SU-DHL-6 (cell line): ENCODE data around the gene YAF2.
"Not testable (repeated sequence)": the region's sequence is repeated elsewhere in the genome, so short reads cannot be mapped to it uniquely, and the experiment has no call there.

Experiments used
- H2AFZ ChIP-seq: fragments of 200-600 bp; sonication (generic); 2 replicates; pipeline ENCODE4 v1.6.1; 2014; ENCODE audit warnings: low read depth, mild to moderate bottlenecking, moderate library complexity, mixed read lengths, antibody characterized with exemption, low read length; ENCODE audit not compliant: severe bottlenecking
- H3F3A ChIP-seq: fragments of 200-600 bp; shearing (Covaris generic); 2 replicates; pipeline ENCODE4 v1.6.0; 2016; ENCODE audit warnings: antibody characterized with exemption, mild to moderate bottlenecking; ENCODE audit not compliant: insufficient read depth
- H3K27ac ChIP-seq: fragments of 200-600 bp; sonication (generic); 2 replicates; pipeline ENCODE4 v1.5.1; 2016; ENCODE audit warnings: low read depth, mild to moderate bottlenecking, low read length, moderate library complexity, mixed read lengths
- H3K27me3 ChIP-seq: fragments of 200-600 bp; sonication (generic), shearing (Covaris generic); 2 replicates; pipeline ENCODE4 v1.6.0; 2014; ENCODE audit warnings: mild to moderate bottlenecking, low read length
- H3K36me3 ChIP-seq: fragments of 200-600 bp; sonication (generic); 2 replicates; pipeline ENCODE4 v1.6.1; 2014; ENCODE audit warnings: mild to moderate bottlenecking, low read length, mixed read lengths
- H3K4me2 ChIP-seq: fragments of 300-600, 200-600 bp; shearing (Covaris generic), sonication (generic); 2 replicates; pipeline ENCODE4 v1.6.0; 2014; ENCODE audit warnings: low read length, low read depth, mild to moderate bottlenecking; ENCODE audit not compliant: poor library complexity, severe bottlenecking
- H3K4me3 ChIP-seq: fragments of 200-600 bp; sonication (generic); 2 replicates; pipeline ENCODE4 v1.5.1; 2014; ENCODE audit warnings: antibody characterized with exemption, low read length, mild to moderate bottlenecking, mixed read lengths; ENCODE audit not compliant: insufficient read depth, poor library complexity, severe bottlenecking
- H3K79me2 ChIP-seq: fragments of 200-600 bp; sonication (generic); 2 replicates; pipeline ENCODE4 v1.6.1; 2014; ENCODE audit warnings: mild to moderate bottlenecking, low read length, moderate library complexity; ENCODE audit not compliant: insufficient read depth
- H3K9ac ChIP-seq: fragments of 200-600 bp; sonication (generic); 2 replicates; pipeline ENCODE4 v1.7.0; 2014; ENCODE audit warnings: mild to moderate bottlenecking, low read length
- H3K9me2 ChIP-seq: fragments of 200-600 bp; sonication (generic); replicated peaks from 2 replicates; pipeline ENCODE4 v1.6.1; 2014; ENCODE audit warnings: low read length; ENCODE audit not compliant: insufficient read depth
- H3K9me3 ChIP-seq: fragments of 200-600 bp; sonication (generic); 2 replicates; pipeline ENCODE4 v1.6.1; 2014; ENCODE audit warnings: low read length, mixed read lengths; ENCODE audit not compliant: insufficient read depth
- H4K20me1 ChIP-seq: fragments of 200-600 bp; sonication (generic); 2 replicates; pipeline ENCODE4 v1.6.1; 2014; ENCODE audit warnings: low read depth, mild to moderate bottlenecking, antibody characterized with exemption, low read length, moderate library complexity, mixed read lengths
- CTCF ChIP-seq: fragments of 200-600 bp; sonication (generic); IDR thresholded peaks from one replicate; pipeline ENCODE4 v1.5.1; 2017; ENCODE audit warnings: antibody characterized with exemption, mild to moderate bottlenecking, low read length, moderate library complexity; ENCODE audit not compliant: insufficient read depth, poor library complexity, severe bottlenecking
- EZH2phosphoT487 ChIP-seq: fragments of 200-600 bp; sonication (generic), shearing (Covaris generic); conservative IDR thresholded peaks from 2 replicates; pipeline ENCODE4 v1.6.1; 2018; ENCODE audit warnings: mild to moderate bottlenecking, antibody characterized with exemption, low read length, moderate library complexity, mixed read lengths

YAF2 gene

GRCh38 chr12:42236017-42236416 is 2.0 kb downstream of the YAF2 start:
- Histone ChIP-seq H3F3A (peaks cover 28% of the 10 kb centered on the region), H3K27ac (no peak overlapping the region), H3K27me3 (no peaks in the 10 kb centered on the region), H3K79me2 (peaks cover 61% of the 10 kb centered on the region), H3K4me2 (peak overlapping the region; percentile 96), H2AFZ (no peak overlapping the region), H3K36me3 (peaks cover 7% of the 10 kb centered on the region; the same call in 1 of the 2 replicates), H4K20me1 (peaks cover 13% of the 10 kb centered on the region), H3K9ac (peak overlapping the region; percentile 85), H3K9me3 (no peaks in the 10 kb centered on the region), H3K9me2 (no peaks in the 10 kb centered on the region), H3K4me3 (peak overlapping the region; percentile 74)
- no peak for TF ChIP-seq EZH2phosphoT487
- no peak for TF ChIP-seq CTCF

- H3K4me2 ChIP-seq: peak overlapping the region; percentile 96
- H3K27ac ChIP-seq: no peak overlapping the region
- no peaks in the 10 kb centered on the region for H3K27me3 ChIP-seq
- H2AFZ ChIP-seq: no peak overlapping the region
- H3K79me2 ChIP-seq: peaks cover 65% of the 10 kb centered on the region
- H3F3A ChIP-seq: peaks cover 28% of the 10 kb centered on the region
- H3K9ac ChIP-seq: peak overlapping the region; percentile 85; the same call in 1 of the 2 replicates
- no peak for TF ChIP-seq EZH2phosphoT487
- no peak for TF ChIP-seq CTCF
- peaks cover 13% of the 10 kb centered on the region for H4K20me1 ChIP-seq
- H3K9me3 ChIP-seq: no peaks in the 10 kb centered on the region
- no peak overlapping the region for H3K4me3 ChIP-seq
- H3K36me3 ChIP-seq: peaks cover 7% of the 10 kb centered on the region; the same call in 1 of the 2 replicates
- no peaks in the 10 kb centered on the region for H3K9me2 ChIP-seq
Observed at GRCh38 chr12:42235426-42235825, 2.6 kb downstream of the YAF2 start.

DNA sequence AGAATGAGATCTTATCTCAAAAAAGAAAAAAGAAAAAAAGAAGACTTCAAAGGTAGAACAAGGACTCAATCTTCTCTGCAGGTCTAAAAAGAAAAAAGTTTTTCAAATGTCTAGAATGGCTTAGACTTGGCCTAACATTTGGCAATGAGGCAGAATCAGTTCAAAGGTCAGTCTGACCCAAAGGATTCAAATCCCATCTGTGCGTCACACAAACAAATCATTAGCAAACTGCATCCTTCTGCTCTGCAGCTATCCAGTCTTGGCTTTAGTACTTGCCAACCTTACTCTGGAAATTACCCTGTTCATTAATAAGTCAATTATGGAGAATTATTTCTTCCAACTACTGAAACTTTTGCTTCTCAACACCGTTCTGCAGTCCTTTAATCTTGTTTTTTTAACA is 3.1 kb downstream of the YAF2 start:
- Histone ChIP-seq H4K20me1 (peaks cover 13% of the 10 kb centered on the region), H3K9ac (no peak overlapping the region), H2AFZ (no peak overlapping the region), H3K79me2 (peaks cover 67% of the 10 kb centered on the region), H3K27ac (no peak overlapping the region), H3K4me3 (no peak overlapping the region), H3K9me3 (no peaks in the 10 kb centered on the region), H3K27me3 (no peaks in the 10 kb centered on the region), H3F3A (peaks cover 28% of the 10 kb centered on the region), H3K36me3 (peaks cover 7% of the 10 kb centered on the region; the same call in 1 of the 2 replicates), H3K4me2 (no peak overlapping the region), H3K9me2 (no peaks in the 10 kb centered on the region)
- TF ChIP-seq EZH2phosphoT487: no peak
- no peak for TF ChIP-seq CTCF

GRCh38 chr12:42227525-42227924 is 10.5 kb downstream of the YAF2 start:
- H4K20me1 ChIP-seq, H3K27ac ChIP-seq, H3K27me3 ChIP-seq, H3K36me3 ChIP-seq, H3K9me3 ChIP-seq, H3F3A ChIP-seq, H3K9ac ChIP-seq, H3K9me2 ChIP-seq, H3K4me3 ChIP-seq, H3K4me2 ChIP-seq, H2AFZ ChIP-seq: not testable (repeated sequence)
- H3K79me2 ChIP-seq: peaks cover 41% of the 10 kb centered on the region

DNA sequence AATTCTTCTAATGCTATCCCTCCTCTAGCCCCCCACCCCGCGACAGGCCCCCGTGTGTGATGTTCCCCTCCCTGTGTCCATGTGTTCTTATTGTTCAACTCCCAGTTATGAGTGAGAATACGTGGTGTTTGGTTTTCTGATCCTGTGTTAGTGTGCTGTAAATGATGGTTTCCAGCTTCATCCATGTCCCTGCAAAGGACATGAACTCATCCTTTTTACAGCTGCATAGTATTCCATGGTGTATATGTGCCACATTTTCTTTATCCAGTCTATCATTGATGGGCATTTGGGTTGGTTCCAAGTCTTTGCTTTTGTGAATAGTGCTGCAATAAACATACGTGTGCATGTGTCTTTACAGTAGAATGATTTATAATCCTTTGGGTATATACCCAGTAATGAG is 13.5 kb downstream of the YAF2 start:
- not testable (repeated sequence) for H3K27me3 ChIP-seq, H2AFZ ChIP-seq
- peaks cover 46% of the 10 kb centered on the region for H3K79me2 ChIP-seq

More for the DNA sequence above, 13.5 kb downstream of the YAF2 start:
- not testable (repeated sequence) for H3K27ac ChIP-seq, H3K9me2 ChIP-seq, H3K4me2 ChIP-seq, H3K9me3 ChIP-seq, H3K9ac ChIP-seq, H3F3A ChIP-seq, H3K4me3 ChIP-seq, H3K36me3 ChIP-seq
- peaks cover 18% of the 10 kb centered on the region; the same call in 1 of the 2 replicates for H4K20me1 ChIP-seq
